IPS-NIHi7 (cell line): ENCODE measurements around the gene ANKRD34A.
"Not testable (repeated sequence)": the region's sequence is repeated elsewhere in the genome, so short reads cannot be mapped to it uniquely, and the experiment has no call there.

Experiments used
- DNase-seq: peaks from one replicate; pipeline ENCODE4 v3.0.0; 2012; ENCODE audit warnings: mixed read lengths; ENCODE audit errors: extremely low spot score

The ANKRD34A gene

GRCh38 chr1:145946477-145946986 lies 17.8 kb downstream of the ANKRD34A start:
- DNase-seq = no peak

GRCh38 chr1:145944532-145944931 lies 19.8 kb downstream of the ANKRD34A start:
- no peak for DNase-seq

- DNase-seq = no peak
Observed at GRCh38 chr1:145942871-145943270, 21.5 kb downstream of the ANKRD34A start.

- DNase-seq = no peak
Observed at GRCh38 chr1:145942405-145942804, 22.0 kb downstream of the ANKRD34A start.

GRCh38 chr1:145937436-145937835 lies 26.9 kb downstream of the ANKRD34A start:
- no peak for DNase-seq

- no peak for DNase-seq
Observed at GRCh38 chr1:145936247-145936646, 28.1 kb downstream of the ANKRD34A start.

- DNase-seq = no peak
Observed at GRCh38 chr1:145935708-145936107, 28.7 kb downstream of the ANKRD34A start.

- DNase-seq = not testable (repeated sequence)
Observed at GRCh38 chr1:145932522-145933009, 31.8 kb downstream of the ANKRD34A start.

GRCh38 chr1:145927916-145928643 lies 36.3 kb downstream of the ANKRD34A start:
- no peak for DNase-seq

GRCh38 chr1:145927063-145927886 lies 37.1 kb downstream of the ANKRD34A start, which contains the start of gene RBM8A:
RBM8A (minus strand) TSS chr1:145927484; CDS start chr1:145927426, 58 bp downstream.
- DNase-seq = peak; percentile 88

GRCh38 chr1:145926686-145927062 lies 37.7 kb downstream of the ANKRD34A start:
- DNase-seq = no peak

- DNase-seq = no peak
Observed at GRCh38 chr1:145922266-145922665, 42.1 kb downstream of the ANKRD34A start.

- DNase-seq = not testable (repeated sequence)
Observed at GRCh38 chr1:145920297-145920696, 44.1 kb downstream of the ANKRD34A start.

- peak; percentile 48 for DNase-seq
Observed at GRCh38 chr1:145918992-145919939, 45.1 kb downstream of the ANKRD34A start.

- peak; percentile 87 for DNase-seq
Observed at GRCh38 chr1:145918144-145918991, 46.0 kb downstream of the ANKRD34A start, which contains the start of gene PEX11B. PEX11B (minus strand) TSS chr1:145918717; CDS start chr1:145918688, 29 bp downstream.

- no peak for DNase-seq
Observed at GRCh38 chr1:145917595-145917994, 46.8 kb downstream of the ANKRD34A start.

- no peak for DNase-seq
Observed at GRCh38 chr1:145916745-145917144, 47.6 kb downstream of the ANKRD34A start.

- no peak for DNase-seq
Observed at GRCh38 chr1:145912128-145912641, 52.2 kb downstream of the ANKRD34A start.
